ENCODE data around the gene TTC38.
"Not testable (repeated sequence)": the region's sequence is repeated elsewhere in the genome, so short reads cannot be mapped to it uniquely, and the experiment has no call there.

Gene TTC38

GRCh38 chr22:46296257-46297150 lies 28.7 kb downstream of the TTC38 start, which contains the start of gene GTSE1:
TSS of gene GTSE1 (plus strand) at chr22:46296870. CDS start at chr22:46297401, 531 bp downstream.
- peak; percentile 95 for DNase-seq (ENCODE audit: low read depth)

- DNase-seq (ENCODE audit: low read depth), result no peak
Observed at GRCh38 chr22:46297151-46297812, 29.5 kb downstream of the TTC38 start.

GRCh38 chr22:46299101-46299500 lies 31.3 kb downstream of the TTC38 start:
- no peak for DNase-seq (ENCODE audit: low read depth)

GRCh38 chr22:46300491-46300890 lies 32.7 kb downstream of the TTC38 start:
- DNase-seq (ENCODE audit: low read depth), result no peak

GRCh38 chr22:46303347-46303965 lies 35.6 kb downstream of the TTC38 start:
- DNase-seq (ENCODE audit: low read depth), result peak; percentile 44

GRCh38 chr22:46308283-46308988 lies 40.6 kb downstream of the TTC38 start:
- DNase-seq (ENCODE audit: low read depth), result no peak

- DNase-seq (ENCODE audit: low read depth), result no peak
Observed at GRCh38 chr22:46309526-46310085, 41.8 kb downstream of the TTC38 start.

GRCh38 chr22:46312056-46312455 lies 44.2 kb downstream of the TTC38 start:
- DNase-seq (ENCODE audit: low read depth), result no peak

- not testable (repeated sequence) for DNase-seq (ENCODE audit: low read depth)
Observed at GRCh38 chr22:46312848-46313247, 45.0 kb downstream of the TTC38 start.

GRCh38 chr22:46315976-46316375 lies 48.2 kb downstream of the TTC38 start:
- DNase-seq (ENCODE audit: low read depth), result no peak

- DNase-seq (ENCODE audit: low read depth), result no peak
Observed at GRCh38 chr22:46317646-46318045, 49.8 kb downstream of the TTC38 start.

GRCh38 chr22:46318576-46318975 lies 50.8 kb downstream of the TTC38 start:
- no peak for DNase-seq (ENCODE audit: low read depth)

- DNase-seq (ENCODE audit: low read depth), result no peak
Observed at GRCh38 chr22:46319319-46319718, 51.5 kb downstream of the TTC38 start.

- DNase-seq (ENCODE audit: low read depth), result no peak
Observed at GRCh38 chr22:46320166-46320710, 52.4 kb downstream of the TTC38 start.

- DNase-seq (ENCODE audit: low read depth), result no peak
Observed at GRCh38 chr22:46320716-46321386, 53.0 kb downstream of the TTC38 start.

- DNase-seq (ENCODE audit: low read depth), result no peak
Observed at GRCh38 chr22:46322711-46323110, 54.9 kb downstream of the TTC38 start.

GRCh38 chr22:46323162-46323561 lies 55.4 kb downstream of the TTC38 start:
- DNase-seq (ENCODE audit: low read depth), result no peak

- no peak for DNase-seq (ENCODE audit: low read depth)
Observed at GRCh38 chr22:46326066-46326680, 58.4 kb downstream of the TTC38 start.

- DNase-seq (ENCODE audit: low read depth), result no peak
Observed at GRCh38 chr22:46327691-46328465, 60.1 kb downstream of the TTC38 start.

GRCh38 chr22:46328797-46329196 lies 61.0 kb downstream of the TTC38 start:
- DNase-seq (ENCODE audit: low read depth), result no peak

Measured in fibroblast of gingiva (primary cell).